ENCODE data around the gene COQ8A. TPM values are rescaled to one million over a fixed set of nuclear protein-coding genes. Genes with fewer than 3 reads are reported as not detected.

COQ8A gene
- polyA plus RNA-seq, 1 of the 3 experiments (the other 2 are of a cell fraction) = 11.8 TPM

Small RNAs within 50 kb of the gene (small RNA-seq; reads per million reads assigned to genes)
- gene AL353689.1 = 0 reads per million in 7 experiments

Other genes starting within 250 kb of the COQ8A start
- 1.8 and 2.4 TPM in 2 replicates for gene ITPKB, start 201.0 kb upstream of the COQ8A start, polyA plus RNA-seq (2012; rRNA removed)
- gene PSEN2, start 69.7 kb upstream of the COQ8A start, polyA plus RNA-seq (2012; rRNA removed) = 20.2 and 31.6 TPM in 2 replicates